HG03095 (cell line): ENCODE results near the gene CORIN.
A peak's percentile ranks its signal among the peaks of the same experiment; 100 is the strongest.

Experiments used
- ATAC-seq: cut with Tn5 transposase; IDR thresholded peaks from one replicate; pipeline ENCODE4 v1.9.1; 2021; ENCODE audit warnings: moderate library complexity; ENCODE audit not compliant: unreplicated experiment

CORIN gene

GRCh38 chr4:47646372-47646771 lies 191.5 kb downstream of the CORIN start:
- ATAC-seq, result no peak

GRCh38 chr4:47643845-47644244 lies 194.0 kb downstream of the CORIN start:
- ATAC-seq, result no peak

GRCh38 chr4:47642985-47643760 lies 194.7 kb downstream of the CORIN start:
- ATAC-seq, result no peak

- ATAC-seq, result no peak
Measured at GRCh38 chr4:47642191-47642830, 195.6 kb downstream of the CORIN start.

GRCh38 chr4:47641755-47642154 lies 196.1 kb downstream of the CORIN start:
- ATAC-seq, result no peak

GRCh38 chr4:47640911-47641310 lies 197.0 kb downstream of the CORIN start:
- no peak for ATAC-seq

- ATAC-seq, result no peak
Measured at GRCh38 chr4:47639531-47639930, 198.3 kb downstream of the CORIN start.

- ATAC-seq, result no peak
Measured at GRCh38 chr4:47631161-47631560, 206.7 kb downstream of the CORIN start.

GRCh38 chr4:47624031-47624441 lies 213.8 kb downstream of the CORIN start:
- no peak for ATAC-seq

GRCh38 chr4:47621181-47621580 lies 216.7 kb downstream of the CORIN start:
- no peak for ATAC-seq

GRCh38 chr4:47619691-47620090 lies 218.2 kb downstream of the CORIN start:
- no peak for ATAC-seq

GRCh38 chr4:47617607-47618006 lies 220.3 kb downstream of the CORIN start:
- peak; percentile 66 for ATAC-seq

- no peak for ATAC-seq
Measured at GRCh38 chr4:47615385-47615784, 222.5 kb downstream of the CORIN start.

GRCh38 chr4:47612116-47613023 lies 225.5 kb downstream of the CORIN start:
- ATAC-seq, result no peak

GRCh38 chr4:47606482-47606881 lies 231.4 kb downstream of the CORIN start:
- ATAC-seq, result no peak

GRCh38 chr4:47598896-47599295 lies 239.0 kb downstream of the CORIN start:
- ATAC-seq, result no peak

- ATAC-seq, result no peak
Measured at GRCh38 chr4:47598320-47598719, 239.5 kb downstream of the CORIN start.

- no peak for ATAC-seq
Measured at GRCh38 chr4:47597696-47598095, 240.2 kb downstream of the CORIN start.

- no peak for ATAC-seq
Measured at GRCh38 chr4:47590325-47590724, 247.5 kb downstream of the CORIN start.

- no peak for ATAC-seq
Measured at GRCh38 chr4:47579235-47579634, 258.6 kb downstream of the CORIN start.

- no peak for ATAC-seq
Measured at GRCh38 chr4:47577779-47578553, 259.9 kb downstream of the CORIN start.
